T-helper 9 cell (primary cell): ENCODE results near the gene SLC25A51.
A peak's percentile ranks its signal among the peaks of the same experiment; 100 is the strongest.
"Not testable (repeated sequence)": the region's sequence is repeated elsewhere in the genome, so short reads cannot be mapped to it uniquely, and the experiment has no call there.

Source experiments
- DNase-seq: peaks from one replicate; pipeline ENCODE4 v3.0.0-alpha.2; 2020

Gene SLC25A51

DNA sequence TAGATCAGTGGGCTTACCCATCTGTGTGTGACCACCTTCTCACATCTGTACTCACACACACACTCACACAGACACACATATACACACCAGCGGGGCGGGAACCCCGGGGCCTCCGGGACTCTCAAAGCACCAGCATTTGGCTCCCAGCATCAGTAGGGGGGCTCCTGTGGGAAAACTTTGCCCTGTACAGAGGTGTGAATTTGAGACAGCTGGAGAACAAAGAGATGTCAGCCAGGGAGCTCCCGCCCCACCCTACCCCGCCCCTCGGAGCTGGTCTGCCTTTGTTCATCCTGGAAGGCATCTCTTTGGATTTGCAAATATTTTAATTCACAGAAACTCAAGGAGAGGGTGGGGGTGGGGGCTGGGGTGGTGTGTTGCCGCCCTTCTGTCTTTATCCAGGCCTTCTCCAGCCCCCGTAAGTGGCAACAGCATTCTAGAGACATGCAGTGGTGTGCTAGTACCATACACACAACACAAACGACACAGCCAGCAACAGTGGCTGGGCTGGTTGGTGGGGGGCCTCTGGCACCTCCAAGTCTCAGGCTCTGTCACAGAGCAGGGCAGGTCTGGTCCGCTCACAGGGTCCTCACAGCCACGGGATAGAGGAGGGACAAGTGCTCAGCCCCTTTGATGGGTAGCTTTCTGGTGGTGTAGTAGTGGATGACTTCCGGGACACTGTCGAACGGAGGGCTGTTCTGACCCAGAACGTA lies 15.5 kb upstream of the SLC25A51 start:
- DNase-seq = no peak

DNA sequence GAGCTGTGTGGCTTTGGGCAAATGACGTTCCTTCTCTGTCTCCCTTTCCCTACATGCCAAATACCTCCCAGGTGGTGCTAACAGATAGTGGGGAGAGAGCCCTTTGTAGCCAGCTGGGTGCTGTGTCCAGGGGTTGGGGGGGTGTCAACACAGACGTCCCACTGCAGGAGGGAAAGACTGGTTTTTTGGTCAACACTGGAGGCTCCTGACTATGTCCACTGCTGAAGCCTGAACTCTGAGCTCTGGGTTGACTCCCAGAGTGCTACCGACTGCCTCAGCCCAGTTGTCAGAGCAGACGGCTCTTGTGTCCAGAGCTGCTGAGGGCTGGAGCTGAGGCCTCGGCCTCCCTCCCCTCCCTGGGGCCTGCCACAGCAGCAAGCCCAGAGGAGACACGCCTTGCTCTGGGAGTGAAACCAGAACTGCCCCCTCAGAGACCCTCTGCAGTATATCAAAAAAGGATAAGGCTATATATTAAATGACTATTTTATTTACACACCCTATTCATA lies 14.8 kb upstream of the SLC25A51 start:
- no peak for DNase-seq

GRCh38 chr9:37917801-37918664 lies 14.1 kb upstream of the SLC25A51 start:
- DNase-seq = no peak

DNA sequence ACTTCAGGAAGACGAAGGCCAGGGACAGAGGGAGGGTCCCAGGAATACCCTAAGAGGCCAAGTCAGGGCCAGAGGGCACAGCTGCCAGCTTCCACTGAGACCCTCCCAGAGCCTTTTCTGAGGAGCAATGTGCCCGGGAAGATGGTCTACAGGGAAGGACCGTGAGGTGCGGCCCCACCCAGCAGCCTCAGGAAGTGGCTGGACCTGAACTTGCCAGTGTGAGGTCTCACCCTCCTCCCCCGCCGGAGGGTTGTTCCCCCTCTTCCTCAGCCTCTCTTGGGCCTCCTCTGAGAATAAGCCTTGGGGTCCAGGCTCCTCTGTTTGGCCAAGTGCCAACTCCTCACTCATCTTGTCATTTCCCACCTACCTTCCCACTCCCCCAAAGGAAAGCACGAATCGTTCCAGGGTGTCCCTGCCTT lies 13.4 kb upstream of the SLC25A51 start:
- DNase-seq = no peak

DNA sequence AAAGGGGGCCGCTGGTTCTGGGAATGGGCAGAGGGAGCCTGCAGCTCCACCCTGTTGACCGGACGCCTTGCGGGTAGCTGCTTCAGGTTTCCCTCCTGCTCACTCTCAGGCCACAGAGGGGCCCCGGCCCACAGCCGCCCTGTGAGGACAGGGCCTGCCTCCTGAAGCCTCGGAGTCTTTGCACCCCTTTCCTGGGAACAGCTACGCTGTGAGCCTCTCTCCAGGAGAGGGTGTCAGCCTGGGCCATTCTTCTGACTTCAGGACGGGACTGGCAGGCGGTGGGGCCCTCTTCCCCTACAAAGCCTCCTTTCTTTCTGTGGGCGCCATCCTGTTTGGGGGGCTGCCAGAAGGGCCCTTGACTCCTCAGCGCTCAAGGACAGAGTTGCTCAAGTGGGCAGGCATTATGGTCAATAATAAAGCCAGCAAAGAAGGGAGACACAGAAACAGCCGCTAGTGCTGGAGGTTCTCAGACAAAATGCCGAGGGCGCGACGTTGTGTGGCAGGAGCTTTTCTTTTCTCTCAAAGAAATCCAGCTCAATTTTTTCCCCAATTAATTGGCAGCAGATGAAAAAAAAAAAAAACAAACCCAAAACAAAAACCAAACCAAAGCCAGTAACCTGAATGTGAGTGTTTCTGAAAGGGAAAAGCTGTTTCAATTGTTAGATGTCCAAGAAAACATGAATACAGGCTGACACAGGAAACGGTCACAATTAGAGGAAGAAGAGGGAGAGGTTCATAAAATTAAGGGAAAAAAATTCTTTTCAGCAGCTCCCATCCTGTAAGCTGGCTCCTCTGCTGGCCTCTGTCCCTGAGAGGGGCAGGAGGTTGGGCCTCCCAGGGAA lies 12.8 kb upstream of the SLC25A51 start:
- DNase-seq = no peak

- DNase-seq = no peak
These were observed 12.1 kb upstream of the SLC25A51 start for GRCh38 chr9:37915911-37916470.

DNA sequence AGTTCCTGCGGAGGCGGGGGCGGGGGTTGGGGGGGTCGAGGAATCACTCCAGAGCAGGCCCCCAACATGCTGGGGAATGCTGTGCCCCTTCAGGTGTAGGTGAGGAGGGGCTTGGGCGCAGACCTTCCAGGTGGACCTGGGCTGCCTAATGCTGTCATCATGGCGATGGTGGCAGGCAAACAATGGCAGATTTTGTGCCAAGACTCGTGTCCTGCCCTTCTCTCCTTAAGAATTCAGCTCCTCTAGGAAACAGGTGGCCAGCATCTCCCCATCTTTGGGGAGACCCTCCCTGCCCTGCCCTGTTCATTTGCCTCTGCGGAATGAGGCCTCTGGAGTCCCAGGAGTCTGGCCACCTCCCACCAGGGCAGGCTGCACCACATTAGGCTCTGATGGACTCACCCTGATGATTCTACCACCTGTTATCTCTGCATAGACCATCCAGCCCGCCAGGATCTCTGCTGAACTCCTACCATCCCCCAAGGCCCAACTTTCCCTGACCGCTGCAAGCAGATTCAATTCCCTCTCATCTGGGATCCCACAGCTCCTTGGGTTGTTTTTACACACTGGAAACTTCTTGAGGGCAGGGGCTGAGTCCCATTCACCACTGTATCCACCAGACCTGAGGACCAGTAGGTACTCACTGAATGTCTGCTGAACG lies 10.9 kb upstream of the SLC25A51 start:
- no peak for DNase-seq

DNA sequence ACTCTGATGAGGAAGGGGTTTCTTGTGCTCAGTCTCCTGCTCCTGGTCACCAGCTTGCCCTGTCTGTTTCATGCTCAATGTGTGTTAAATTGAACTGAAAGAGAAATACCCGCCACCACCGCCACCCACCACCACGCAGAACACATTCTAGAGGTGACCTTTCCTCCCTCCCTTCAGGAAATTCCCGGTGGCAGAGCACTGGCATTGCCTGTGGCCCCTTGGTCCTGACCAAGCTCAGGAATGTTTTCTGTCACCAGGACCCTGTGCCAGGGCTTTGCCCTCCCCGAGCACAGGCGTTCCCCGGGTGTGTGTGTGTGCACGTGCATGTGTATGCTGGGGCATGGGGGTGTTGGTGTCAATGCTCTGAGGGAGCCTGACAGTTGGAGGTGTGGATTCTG lies 10.2 kb upstream of the SLC25A51 start:
- DNase-seq = no peak

DNA sequence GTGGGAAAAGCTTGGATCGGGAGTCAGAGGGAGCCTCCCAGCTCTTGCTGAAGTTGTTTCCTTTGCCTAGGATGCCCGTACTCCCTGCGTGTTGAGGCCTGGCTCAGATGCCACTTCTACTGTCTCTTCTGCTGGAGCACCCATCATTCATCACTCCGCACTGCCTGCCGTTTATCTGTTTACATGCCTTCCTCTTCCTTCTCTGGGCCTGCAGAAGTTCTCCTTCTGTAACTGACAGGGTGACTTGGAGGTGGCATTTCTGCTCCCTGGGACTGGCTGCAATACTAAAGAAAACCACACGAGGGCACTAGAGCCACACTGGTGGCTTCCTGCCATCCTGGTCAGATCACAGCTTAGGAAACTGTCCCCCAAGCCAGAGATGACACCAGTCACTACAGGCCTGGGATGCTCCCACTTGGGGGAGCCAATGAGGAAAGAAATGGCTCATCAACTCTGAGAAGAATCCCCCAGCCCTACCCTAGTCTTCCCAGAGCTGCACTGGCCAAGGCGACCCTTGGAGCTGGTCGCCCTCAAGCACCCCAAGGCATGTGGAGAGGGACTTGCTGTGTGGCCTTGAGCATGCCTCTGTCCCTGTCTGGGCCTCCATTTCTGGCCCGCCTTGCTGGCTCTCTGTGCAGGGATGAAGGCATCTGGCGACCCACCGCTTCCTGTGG lies 9.7 kb upstream of the SLC25A51 start:
- peak; percentile 77 for DNase-seq

DNA sequence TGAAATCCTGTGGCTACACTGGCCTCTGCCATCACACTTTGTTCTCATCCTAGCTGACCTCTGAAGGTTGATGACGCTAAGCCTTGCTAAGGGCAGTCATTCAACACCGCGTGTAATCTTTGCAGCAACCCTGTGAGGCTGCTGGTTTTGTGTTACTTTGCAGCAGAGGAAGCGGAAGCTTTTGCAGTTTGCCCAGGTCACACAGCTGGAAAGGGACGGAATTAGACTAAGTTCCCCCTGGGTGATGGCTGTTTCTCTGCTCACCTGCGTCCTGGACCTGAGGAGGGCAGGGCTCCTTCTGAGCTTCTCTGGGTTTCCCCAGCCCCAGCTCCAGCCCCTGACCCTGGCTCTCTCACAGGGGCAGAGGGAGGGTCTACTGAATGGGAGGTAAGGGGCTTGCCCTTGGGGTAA lies 7.3 kb upstream of the SLC25A51 start:
- no peak for DNase-seq

GRCh38 chr9:37910271-37910670 lies 6.3 kb upstream of the SLC25A51 start:
- DNase-seq = no peak

GRCh38 chr9:37909836-37910235 lies 5.9 kb upstream of the SLC25A51 start:
- DNase-seq = not testable (repeated sequence)

DNA sequence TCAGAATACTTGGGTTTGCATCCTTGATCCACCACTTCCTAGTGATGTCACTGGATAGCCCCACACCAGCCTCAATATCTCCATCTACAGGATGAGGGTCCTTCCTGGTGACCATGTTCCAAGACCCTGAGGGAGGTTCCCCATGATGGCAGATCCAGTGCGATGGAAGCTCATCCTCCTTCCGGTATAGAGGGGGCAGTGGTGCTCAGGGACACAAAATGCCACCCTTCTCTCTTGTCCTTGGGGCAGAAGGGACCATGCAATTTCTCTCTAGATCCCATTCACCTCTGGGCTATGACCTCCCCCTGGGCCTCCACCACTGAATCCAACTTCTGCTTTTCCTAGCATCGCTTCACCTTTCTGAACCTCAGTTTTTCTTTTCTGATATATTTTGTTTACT lies 5.4 kb upstream of the SLC25A51 start:
- DNase-seq = no peak

DNA sequence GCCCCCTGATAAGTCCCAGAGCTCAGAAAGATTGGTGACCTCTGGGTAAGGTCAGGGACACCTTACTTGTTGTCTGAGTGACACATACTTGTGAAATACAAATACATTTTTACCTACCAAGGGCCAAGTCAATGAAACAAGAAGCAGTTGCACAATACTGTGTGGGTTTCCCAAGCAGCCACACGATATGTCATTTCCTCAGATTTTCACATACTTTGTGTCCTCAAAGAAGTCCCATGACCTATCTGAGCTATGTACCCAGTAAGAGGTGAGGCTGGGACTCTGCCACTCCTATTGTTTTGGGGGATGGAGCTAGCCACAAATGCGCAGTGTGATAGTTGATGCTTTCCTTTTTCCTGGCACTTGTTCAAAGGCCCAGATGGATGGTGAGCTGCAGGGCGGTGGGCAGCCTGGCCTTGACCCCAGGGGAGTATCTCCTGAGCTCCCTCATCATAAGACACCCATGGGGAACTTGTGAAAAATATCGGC lies 4.8 kb upstream of the SLC25A51 start:
- DNase-seq = no peak

DNA sequence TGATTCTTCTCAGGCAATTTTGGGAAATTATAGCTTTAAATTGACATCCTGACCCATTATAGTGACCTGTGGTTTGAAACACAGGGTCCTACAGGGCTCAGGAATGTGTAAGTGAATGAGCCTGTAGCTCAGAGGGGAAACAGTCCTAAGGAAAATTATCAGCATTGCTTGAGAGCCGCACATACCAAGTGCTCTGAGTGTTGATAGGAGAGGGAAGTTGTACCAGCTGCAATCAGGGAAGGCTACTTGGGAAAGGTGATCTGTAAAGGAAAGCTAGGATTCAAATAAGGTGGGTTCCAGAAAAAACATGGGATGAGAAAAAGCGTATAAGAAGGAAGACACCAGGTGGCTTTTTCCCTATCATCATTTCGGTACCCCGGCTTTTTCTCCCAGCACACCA lies 4.4 kb upstream of the SLC25A51 start:
- no peak for DNase-seq

DNA sequence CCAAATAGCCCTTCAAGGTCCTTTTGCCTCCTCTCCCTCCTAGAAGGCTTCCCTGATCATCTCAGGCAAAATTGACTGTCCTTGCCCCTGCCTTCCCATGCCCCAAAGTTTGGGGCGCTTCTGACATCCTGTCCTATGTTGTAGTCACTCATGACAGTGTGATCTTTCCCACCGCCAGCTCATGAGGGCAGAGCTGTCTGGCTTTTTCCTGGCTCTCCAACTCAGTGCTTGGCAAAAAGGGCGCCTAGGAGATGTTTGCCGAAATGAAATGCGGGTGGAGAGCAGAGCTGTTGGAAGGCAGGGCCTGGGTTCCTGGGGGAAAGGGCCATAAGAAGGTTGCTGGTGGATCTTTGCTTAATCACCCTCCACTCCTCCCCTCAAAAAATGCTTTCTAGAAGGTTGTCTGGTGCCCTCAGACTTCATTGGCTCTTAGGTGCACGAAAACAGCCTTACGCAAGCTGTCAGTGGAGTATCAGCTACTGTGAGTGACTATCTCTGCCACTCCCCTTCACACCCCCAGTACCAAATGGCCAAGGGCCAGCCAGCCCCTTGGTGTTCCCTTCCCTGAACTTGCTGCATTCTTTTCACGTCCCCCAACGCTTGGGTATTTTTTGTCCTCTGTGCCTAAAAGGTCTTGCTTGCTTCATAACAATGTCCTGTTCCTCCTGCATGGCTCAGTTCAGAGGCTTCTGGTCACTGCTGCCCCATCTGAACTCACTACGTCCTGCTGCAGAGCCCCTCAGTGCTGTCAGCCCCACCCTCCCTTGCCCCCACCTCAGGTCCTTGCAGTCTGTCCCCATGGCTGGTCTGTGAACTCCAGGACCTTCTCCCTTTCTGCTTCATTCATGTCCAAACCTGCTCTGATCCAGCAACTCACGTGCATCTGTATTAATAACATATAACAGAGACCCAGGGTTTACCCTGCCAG lies 2.6 kb upstream of the SLC25A51 start:
- DNase-seq = no peak

DNA sequence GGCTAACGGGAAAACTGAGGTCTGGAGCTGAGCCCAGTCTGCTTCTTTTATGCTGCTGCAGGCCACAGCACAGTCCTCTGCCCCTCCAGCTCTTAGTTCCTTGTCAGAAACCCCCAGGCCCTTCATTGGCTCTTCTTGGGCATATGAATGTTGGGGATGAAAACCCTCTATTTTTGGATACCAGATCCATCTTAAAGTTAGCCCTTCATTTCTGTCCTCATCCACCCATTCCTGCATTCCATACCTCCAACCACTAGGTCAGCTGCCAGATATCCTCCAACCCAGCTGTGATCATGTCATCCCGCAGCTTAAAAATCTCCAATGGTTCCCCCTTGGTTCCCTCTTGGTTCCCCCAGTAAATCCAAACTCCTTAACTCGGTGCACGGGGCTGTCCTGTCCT lies 1.8 kb upstream of the SLC25A51 start:
- DNase-seq = no peak

- no peak for DNase-seq
These were observed 1.2 kb upstream of the SLC25A51 start for GRCh38 chr9:37905131-37905505.

DNA sequence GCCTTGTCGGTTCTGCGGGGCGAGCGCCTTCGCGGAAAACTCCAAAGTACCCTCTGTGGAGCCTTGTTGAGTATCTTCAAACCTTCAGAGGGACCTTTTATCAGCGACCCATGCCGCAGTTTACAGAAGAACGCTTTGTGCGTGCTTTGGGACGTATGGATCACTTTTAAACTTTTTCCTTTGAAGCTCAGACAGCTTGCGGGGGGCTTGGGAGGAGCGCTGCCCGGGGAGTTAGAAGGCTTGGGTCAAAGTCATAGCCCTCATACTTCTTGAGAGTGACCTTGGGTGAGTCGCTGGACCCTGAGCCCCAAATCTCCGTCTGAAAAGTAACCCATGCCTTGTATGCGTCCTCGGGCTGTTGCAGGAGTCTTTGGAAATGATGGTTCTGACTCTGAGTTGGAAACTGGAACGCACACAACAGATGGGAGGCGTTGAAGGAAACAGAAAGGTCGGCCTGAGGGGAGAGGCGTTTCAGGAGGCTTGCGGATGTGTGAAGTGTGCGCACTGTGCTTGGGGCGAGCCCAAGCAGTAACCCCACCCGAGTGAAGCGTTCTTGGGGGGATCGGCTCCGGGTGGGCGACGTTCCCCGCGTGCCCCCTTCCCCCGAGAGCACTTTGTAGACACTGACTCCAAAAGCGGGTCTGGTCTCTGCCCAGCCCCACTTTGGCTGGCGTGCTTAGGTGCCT lies 661 bp upstream of the SLC25A51 start:
- DNase-seq = no peak
